Measurements from ENCODE around the gene ZNF550.
"Not testable (repeated sequence)": the region's sequence is repeated elsewhere in the genome, so short reads cannot be mapped to it uniquely, and the experiment has no call there.

The ZNF550 gene

DNA sequence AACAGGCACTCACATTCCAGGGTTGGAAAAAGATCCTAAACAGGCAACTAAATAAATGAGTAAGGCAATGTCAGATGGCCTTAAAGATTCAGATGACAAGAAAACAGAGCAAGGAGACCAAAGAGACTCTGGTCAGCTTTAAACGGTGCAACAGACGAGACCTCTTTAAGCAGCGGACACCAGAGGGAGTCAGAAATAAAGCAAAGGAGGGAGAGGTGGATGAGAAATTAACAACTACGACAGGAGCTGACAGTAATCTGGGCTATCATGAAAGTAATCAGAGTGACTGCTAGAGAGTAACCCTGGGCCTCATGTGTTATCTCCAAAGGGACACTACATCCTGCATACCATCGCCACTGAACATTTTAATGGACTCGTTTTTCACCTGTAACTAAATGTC is 1.1 kb downstream of the ZNF550 start:
- Histone ChIP-seq H3K4me2 (peak overlapping the region; percentile 82 to 97 (median 92)), H3K4me3 (peak overlapping the region; percentile 77 to 100 (median 94)), H3K27ac (peak overlapping the region in 10 of 11 experiments; percentile 66 to 93 (median 88); a peak in 20 of 22 replicates), H4K20me1 (peaks cover 0 to 18% (median 7%) of the 10 kb centered on the region in 11 experiments; a peak in 8 of 22 replicates), H3K27me3 (no peaks in the 10 kb centered on the region), H3K4me1 (peaks cover 12 to 20% (median 15%) of the 10 kb centered on the region in 10 experiments), H3K9ac (peak overlapping the region; percentile 87 to 96 (median 92)), H3K36me3 (peaks cover 30 to 46% (median 36%) of the 10 kb centered on the region in 11 experiments), H3K9me3 (replicated peaks in 1 of 11) (peaks cover 46 to 74% (median 65%) of the 10 kb centered on the region in 11 experiments)
- TF ChIP-seq Cebpa-rat (IDR thresholded peaks at IDR 0.05) = no peak

- H3K4me2 ChIP-seq = peak overlapping the region; percentile 82 to 97 (median 92); a peak in 21 of 22 replicates
- peaks cover 0 to 18% (median 7%) of the 10 kb centered on the region in 11 experiments; a peak in 8 of 22 replicates for H4K20me1 ChIP-seq
- TF ChIP-seq Cebpa-rat (IDR thresholded peaks at IDR 0.05) = no peak
Measured at GRCh38 chr19:57557659-57558058, 2.0 kb downstream of the ZNF550 start.

GRCh38 chr19:57552432-57552831 is 7.2 kb downstream of the ZNF550 start:
- no peak overlapping the region for H3K27ac ChIP-seq
- H3K4me1 ChIP-seq = no peaks in the 10 kb centered on the region; a peak in 1 of 20 replicates
- peaks cover 91 to 100% (median 97%) of the 10 kb centered on the region in 11 experiments for H3K36me3 ChIP-seq
- H3K9me3 ChIP-seq (replicated peaks in 1 of 11) = peaks cover 46 to 96% (median 80%) of the 10 kb centered on the region in 11 experiments
- no peaks in the 10 kb centered on the region for H3K27me3 ChIP-seq
- no peak for TF ChIP-seq Cebpa-rat (IDR thresholded peaks at IDR 0.05)
- H3K9ac ChIP-seq = no peak overlapping the region
- no peak overlapping the region for H3K4me3 ChIP-seq
- H3K4me2 ChIP-seq = no peak overlapping the region
- peaks cover 0 to 5% (median 0%) of the 10 kb centered on the region in 11 experiments; a peak in 6 of 22 replicates for H4K20me1 ChIP-seq

More at GRCh38 chr19:57557659-57558058, 2.0 kb downstream of the ZNF550 start:
- Histone ChIP-seq H3K27me3 (no peaks in the 10 kb centered on the region), H3K9ac (peak overlapping the region in 8 of 11 experiments; percentile 87 to 96 (median 92); a peak in 9 of 22 replicates), H3K4me1 (peaks cover 12 to 20% (median 15%) of the 10 kb centered on the region in 10 experiments), H3K9me3 (replicated peaks in 1 of 11) (peaks cover 44 to 74% (median 65%) of the 10 kb centered on the region in 11 experiments), H3K4me3 (peak overlapping the region in 2 of 10 experiments; percentile 98 to 100; a peak in 2 of 20 replicates), H3K36me3 (peaks cover 39 to 55% (median 44%) of the 10 kb centered on the region in 11 experiments), H3K27ac (no peak overlapping the region)

- Histone ChIP-seq H4K20me1 (no peaks in the 10 kb centered on the region), H3K36me3 (peaks cover 100% of the 10 kb centered on the region in 11 experiments), H3K9ac (no peak overlapping the region), H3K27ac (no peak overlapping the region), H3K9me3 (replicated peaks in 1 of 11) (peaks cover 88 to 100% (median 96%) of the 10 kb centered on the region in 11 experiments), H3K4me1 (no peaks in the 10 kb centered on the region), H3K27me3 (no peaks in the 10 kb centered on the region), H3K4me3 (peak overlapping the region in 9 of 10 experiments; percentile 13 to 55 (median 28); a peak in 13 of 20 replicates), H3K4me2 (no peak overlapping the region)
- TF ChIP-seq Cebpa-rat (IDR thresholded peaks at IDR 0.05) = no peak
Measured at GRCh38 chr19:57546513-57546912, 13.2 kb downstream of the ZNF550 start.

- Histone ChIP-seq H3K4me3 (peak overlapping the region in 9 of 10 experiments; percentile 7 to 41 (median 28); a peak in 10 of 20 replicates), H4K20me1 (no peaks in the 10 kb centered on the region; a peak in 1 of 22 replicates), H3K27me3 (no peaks in the 10 kb centered on the region), H3K4me2 (no peak overlapping the region), H3K27ac (no peak overlapping the region), H3K9me3 (replicated peaks in 1 of 11) (peaks cover 100% of the 10 kb centered on the region in 11 experiments), H3K9ac (no peak overlapping the region), H3K4me1 (no peaks in the 10 kb centered on the region), H3K36me3 (peaks cover 100% of the 10 kb centered on the region in 11 experiments)
- no peak for TF ChIP-seq Cebpa-rat (IDR thresholded peaks at IDR 0.05)
Measured at GRCh38 chr19:57537953-57538547, 21.6 kb downstream of the ZNF550 start.

- peaks cover 24 to 35% (median 26%) of the 10 kb centered on the region in 11 experiments for H3K9me3 ChIP-seq (replicated peaks in 1 of 11)
- peak within 1 kb of the TSS; percentile 75 to 89 (median 86) for H3K9ac ChIP-seq
- peak within 1 kb of the TSS; percentile 81 to 99 (median 96) for H3K4me3 ChIP-seq
- H3K4me2 ChIP-seq = peak within 1 kb of the TSS; percentile 88 to 97 (median 94)
- H3K36me3 ChIP-seq = peaks cover 21 to 29% (median 26%) of the 10 kb centered on the region in 11 experiments
- H3K27me3 ChIP-seq = no peaks in the 10 kb centered on the region
- TF ChIP-seq Cebpa-rat (IDR thresholded peaks at IDR 0.05) = no peak
- H3K4me1 ChIP-seq = peaks cover 8 to 15% (median 12%) of the 10 kb centered on the region in 10 experiments
- H4K20me1 ChIP-seq = peaks cover 0 to 12% (median 0%) of the 10 kb centered on the region in 11 experiments; a peak in 4 of 22 replicates
- H3K27ac ChIP-seq = peak within 1 kb of the TSS; percentile 62 to 88 (median 79); a peak in 21 of 22 replicates
Measured at GRCh38 chr19:57527136-57527881, 32.4 kb downstream of the ZNF550 start, which contains the start of gene ZNF549. Gene ZNF549, plus strand, starts transcription at chr19:57527356. Its CDS starts 218 bp downstream, at chr19:57527574.

DNA sequence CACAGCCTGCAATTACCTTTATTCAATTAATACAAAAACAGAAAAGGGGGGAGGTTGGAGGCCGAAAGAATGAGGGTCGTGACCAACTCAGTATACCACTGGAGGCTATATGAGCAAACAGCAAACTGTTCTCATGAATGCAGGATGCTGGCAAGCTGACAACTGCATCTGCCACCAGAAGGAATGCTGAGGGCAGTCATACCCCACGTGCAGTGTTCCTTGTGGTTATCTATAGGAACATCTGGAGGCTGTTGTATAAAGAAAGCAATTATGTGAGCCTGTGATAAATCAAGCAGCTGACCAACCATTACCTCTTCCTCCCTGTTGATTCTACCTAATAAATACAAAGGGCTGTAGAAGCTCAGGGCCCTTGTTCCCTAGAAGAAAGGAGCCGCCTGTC is 41.6 kb downstream of the ZNF550 start:
- Histone ChIP-seq H3K4me1 (peaks cover 0 to 11% (median 6%) of the 10 kb centered on the region in 10 experiments; a peak in 8 of 20 replicates), H3K36me3 (peaks cover 52 to 68% (median 60%) of the 10 kb centered on the region in 11 experiments), H3K9me3 (replicated peaks in 1 of 11) (peaks cover 52 to 69% (median 59%) of the 10 kb centered on the region in 11 experiments)
- H3K4me2 ChIP-seq, H3K27ac ChIP-seq, H3K27me3 ChIP-seq, H4K20me1 ChIP-seq, H3K4me3 ChIP-seq, H3K9ac ChIP-seq: not testable (repeated sequence)

DNA sequence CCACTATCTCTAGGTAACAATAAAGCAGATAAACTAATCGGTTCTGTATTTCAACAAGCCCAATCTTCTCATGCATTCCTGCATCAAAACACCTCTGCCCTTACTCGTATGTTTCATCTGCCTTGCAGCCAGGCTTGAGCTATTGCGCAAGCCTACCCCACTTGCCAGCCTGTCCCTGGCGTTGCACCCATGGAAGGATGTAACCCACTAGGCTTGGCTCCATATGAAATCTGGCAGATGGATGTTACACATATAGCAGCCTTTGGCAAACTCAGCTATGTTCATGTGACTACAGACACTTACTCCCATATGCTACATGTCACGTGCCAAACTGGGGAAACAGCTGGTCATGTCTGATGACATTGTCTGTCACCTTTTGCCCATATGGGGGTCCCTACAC is 44.4 kb downstream of the ZNF550 start:
- H3K36me3 ChIP-seq = peaks cover 77 to 94% (median 81%) of the 10 kb centered on the region in 11 experiments
- no peaks in the 10 kb centered on the region for H4K20me1 ChIP-seq
- H3K4me3 ChIP-seq = no peak overlapping the region
- no peak overlapping the region for H3K4me2 ChIP-seq
- TF ChIP-seq Cebpa-rat (IDR thresholded peaks at IDR 0.05) = peak in 7 of 11 experiments; percentile 28 to 83 (median 51); a peak in 12 of 22 replicates
- H3K9me3 ChIP-seq (replicated peaks in 1 of 11) = peaks cover 79 to 93% (median 87%) of the 10 kb centered on the region in 11 experiments
- peaks cover 0 to 11% (median 6%) of the 10 kb centered on the region in 10 experiments; a peak in 8 of 20 replicates for H3K4me1 ChIP-seq
- H3K27ac ChIP-seq = no peak overlapping the region
- no peaks in the 10 kb centered on the region for H3K27me3 ChIP-seq
- no peak overlapping the region for H3K9ac ChIP-seq

Data from BLaER1 treated with 17β-estradiol and CSF1 and Interleukin-3, amounts not matched to agents 10 nM and 100 nM (cell line).